HG02610 (cell line): ENCODE data around the gene PEMT.
"Not testable (repeated sequence)": the region's sequence is repeated elsewhere in the genome, so short reads cannot be mapped to it uniquely, and the experiment has no call there.

Experiments
- ATAC-seq: cut with Tn5 transposase; IDR thresholded peaks from one replicate; pipeline ENCODE4 v1.9.1; 2021; ENCODE audit warnings: mild to moderate bottlenecking, moderate library complexity; ENCODE audit not compliant: unreplicated experiment

Gene PEMT, protein sequence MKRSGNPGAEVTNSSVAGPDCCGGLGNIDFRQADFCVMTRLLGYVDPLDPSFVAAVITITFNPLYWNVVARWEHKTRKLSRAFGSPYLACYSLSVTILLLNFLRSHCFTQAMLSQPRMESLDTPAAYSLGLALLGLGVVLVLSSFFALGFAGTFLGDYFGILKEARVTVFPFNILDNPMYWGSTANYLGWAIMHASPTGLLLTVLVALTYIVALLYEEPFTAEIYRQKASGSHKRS

DNA sequence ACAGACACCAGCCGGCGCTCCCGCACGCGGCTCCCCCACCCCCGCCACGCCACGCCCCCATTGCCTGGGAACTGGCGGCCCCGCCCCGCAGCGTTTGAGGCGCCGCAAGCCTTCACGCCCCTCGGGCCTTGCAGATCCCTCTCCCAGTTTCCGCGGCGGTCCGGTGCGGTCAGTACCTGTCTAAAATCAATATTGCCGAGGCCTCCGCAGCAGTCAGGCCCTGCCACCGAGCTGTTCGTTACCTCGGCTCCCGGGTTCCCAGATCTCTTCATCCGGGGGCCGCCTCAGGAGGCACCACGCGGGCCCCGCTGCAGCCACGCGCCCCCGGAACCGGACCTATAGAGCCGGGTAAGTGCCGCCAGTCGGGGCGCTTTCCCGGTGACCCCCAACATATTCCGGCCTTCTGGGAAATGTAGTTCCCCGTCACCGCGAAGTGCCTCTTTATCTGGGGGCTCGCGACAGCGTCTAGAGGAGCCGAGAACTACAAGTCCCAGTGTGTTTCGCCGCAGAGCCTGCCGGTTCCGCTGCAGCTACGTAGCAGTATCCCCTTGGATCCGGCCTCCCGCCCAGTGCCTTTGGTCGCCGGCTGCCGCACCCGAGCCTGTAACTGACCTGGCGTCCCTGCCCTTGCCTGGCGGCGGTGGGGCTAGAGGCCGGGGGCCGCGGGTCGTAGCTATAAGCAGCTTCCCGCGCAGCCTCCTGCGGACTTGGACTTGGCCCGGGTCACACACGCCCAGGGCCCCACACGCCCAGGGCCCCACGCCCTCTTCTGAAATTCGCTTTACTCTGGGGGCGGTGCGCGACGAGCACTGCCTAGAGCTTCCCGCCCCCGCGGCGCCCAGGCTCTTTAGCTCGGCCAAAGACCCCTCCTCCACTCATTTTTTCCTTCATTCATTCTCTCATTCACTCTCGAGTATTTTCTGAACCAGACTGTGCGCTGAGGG lies at the start of gene PEMT:
TSS of gene PEMT (minus strand) at position 354 of the 944 bp plus-strand sequence. CDS start at position 272, 82 bp downstream.
- ATAC-seq = peak; percentile 93

DNA sequence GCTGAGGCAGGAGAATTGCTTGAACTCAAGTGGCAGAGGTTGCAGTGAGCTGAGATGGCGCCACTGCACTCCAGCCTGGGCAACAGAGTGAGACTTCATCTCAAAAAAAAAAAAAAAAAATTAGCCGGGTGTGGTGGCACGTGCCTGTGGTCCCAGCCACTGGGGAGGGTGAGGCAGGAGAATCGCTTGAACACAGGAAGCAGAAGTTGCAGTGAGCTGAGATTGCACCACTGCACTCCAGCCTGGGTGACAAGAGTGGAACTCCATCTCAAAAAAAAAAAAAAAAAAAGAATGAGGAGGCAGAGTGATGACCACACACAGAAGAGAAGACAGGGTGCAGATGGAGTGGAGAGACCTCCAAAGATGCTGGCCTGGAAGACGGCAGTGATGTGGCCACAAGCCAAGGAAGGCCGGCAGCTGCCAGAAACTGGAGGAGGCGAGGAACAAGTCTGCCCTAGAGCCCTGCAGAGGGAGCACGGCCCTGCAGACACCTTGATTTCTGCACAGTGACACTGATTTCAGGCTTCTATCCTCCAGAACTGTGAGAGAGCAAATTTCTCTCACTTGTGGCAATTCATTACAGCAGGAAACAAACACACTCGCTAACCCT lies 48.3 kb upstream of the PEMT start:
- not testable (repeated sequence) for ATAC-seq

DNA sequence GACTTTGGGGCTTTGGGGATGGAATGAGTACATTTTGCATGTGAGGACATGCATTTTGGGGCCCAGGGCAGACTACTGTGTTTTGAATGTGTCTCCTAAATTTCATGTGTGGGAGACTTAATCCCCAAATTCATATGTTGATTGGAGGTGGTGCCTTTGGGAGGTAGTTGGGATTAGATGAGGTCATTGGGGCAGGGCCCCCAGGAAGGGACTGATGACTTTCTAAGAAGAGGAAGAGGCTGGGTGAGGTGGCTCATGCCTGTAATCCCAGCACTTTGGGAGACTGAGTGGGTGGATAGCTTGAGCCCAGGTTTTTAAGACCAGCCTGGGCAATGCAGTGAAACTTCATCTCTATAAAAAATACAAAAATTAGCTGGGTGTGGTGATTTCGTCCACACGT lies 47.0 kb upstream of the PEMT start:
- ATAC-seq = no peak

DNA sequence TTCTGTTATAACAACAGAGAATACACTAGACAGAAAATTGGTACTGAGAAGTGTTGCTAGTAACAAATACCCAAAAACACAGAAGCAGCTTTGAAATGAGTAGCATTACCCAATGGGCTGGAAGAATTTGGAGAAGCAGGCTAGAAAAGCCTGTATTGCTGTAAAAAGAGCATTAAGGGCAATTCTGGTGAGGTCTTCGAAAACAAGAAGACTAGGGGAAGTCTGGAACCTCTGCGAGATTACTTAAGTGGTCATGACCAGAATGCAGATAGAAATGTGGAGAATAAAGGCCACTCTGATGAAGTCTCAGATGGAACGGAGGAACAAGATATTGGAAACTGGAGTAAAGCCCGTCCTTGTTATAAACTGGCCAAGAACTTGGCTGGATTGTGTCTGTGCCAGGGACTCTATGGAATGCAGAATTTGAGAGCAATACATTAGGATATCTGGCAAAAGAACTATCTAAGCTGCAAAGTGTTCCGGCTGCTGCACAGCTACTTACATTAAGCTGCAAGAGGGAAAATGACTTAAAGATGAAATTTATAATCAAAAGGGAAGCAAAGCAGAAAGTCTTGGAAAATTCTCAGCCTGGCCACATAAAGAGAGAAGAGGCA lies 44.9 kb upstream of the PEMT start:
- ATAC-seq = no peak

DNA sequence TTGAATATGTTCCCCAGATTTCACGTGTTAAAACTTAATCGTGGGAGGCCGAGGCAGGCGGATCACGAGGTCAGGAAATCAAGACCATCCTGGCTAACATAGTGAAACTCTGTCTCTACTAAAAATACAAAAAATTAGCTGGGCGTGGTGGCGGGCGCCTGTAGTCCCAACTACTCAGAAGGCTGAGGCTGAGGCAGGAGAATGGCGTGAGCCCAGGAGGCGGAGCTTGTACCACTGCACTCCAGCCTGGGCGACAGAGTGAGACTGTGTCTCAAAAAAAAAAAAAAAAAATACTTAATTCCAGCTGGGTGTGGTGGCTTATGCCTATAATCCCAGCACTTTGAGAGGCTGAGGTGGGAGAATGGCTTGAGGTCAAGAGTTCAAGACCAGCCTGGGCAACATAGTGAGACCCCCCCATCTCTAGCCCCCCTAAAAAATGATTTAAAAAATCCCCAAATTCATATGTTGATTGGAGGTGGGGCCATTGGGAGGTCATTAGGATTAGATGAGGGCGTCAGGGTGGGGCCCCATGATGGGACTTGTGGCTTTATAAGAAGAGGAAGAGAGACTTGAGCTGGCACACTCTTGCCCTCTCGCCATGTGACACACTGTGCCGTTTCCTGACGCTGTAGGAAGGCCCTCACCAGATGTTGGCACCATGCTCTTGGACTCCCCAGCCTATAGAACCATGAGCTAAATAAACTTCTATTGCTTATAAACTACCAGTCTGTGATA lies 44.2 kb upstream of the PEMT start:
- not testable (repeated sequence) for ATAC-seq

DNA sequence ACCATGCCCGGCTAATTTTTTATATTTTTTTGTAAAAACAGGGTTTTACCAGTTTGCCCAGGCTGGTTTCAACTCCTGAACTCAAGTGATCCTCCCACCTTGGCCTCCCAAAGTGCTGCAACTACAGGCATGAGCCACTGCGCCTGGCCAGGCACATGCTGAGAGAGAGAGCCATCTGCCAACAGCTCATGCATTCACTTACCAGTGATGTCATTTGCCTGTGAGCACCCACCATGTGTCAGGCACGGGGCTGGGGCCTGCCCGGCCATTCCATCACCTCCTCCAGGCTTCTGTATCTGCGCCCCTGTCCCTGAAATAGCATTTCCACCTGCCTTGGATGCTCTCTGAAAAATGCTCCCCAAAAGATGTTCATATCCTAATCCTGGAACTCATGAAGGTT lies 43.6 kb upstream of the PEMT start:
- no peak for ATAC-seq

DNA sequence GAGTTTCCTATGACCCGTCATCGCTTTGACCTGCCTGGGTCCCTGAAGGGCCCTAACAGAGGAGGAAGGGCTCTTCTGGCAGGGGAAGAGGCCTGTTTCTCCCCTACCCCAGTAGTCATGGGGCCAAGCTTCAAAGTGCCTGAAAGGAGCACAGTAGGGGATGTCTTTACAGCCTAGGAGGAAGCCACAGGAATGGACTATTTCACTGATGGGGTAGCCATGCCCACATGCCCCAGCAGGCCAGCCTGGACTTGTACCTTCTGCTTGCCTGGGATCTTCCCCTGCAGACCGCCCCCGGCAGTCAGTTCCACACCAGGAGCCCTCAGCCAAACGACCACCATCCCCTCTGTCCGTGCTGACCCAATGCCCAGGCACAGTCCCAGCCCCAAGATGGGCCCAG lies 41.8 kb upstream of the PEMT start:
- ATAC-seq = no peak

DNA sequence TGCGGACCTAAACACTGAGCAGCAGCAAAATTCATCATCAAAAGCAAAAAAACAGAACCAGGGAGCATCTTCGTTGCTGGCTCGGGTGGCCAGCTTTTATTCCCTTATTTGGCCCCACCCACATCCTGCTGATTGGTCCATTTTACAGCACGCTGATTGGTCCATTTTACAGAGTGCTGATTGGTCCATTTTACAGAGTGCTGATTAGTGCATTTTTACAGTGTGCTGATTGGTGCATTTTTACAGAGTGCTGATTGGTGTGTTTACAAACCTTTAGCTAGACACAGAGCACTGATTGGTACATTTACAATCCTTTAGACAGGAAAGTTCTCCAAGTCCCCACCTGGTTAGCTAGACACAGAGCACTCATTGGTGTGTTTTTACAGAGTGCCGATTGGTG lies 41.2 kb upstream of the PEMT start:
- ATAC-seq = not testable (repeated sequence)

DNA sequence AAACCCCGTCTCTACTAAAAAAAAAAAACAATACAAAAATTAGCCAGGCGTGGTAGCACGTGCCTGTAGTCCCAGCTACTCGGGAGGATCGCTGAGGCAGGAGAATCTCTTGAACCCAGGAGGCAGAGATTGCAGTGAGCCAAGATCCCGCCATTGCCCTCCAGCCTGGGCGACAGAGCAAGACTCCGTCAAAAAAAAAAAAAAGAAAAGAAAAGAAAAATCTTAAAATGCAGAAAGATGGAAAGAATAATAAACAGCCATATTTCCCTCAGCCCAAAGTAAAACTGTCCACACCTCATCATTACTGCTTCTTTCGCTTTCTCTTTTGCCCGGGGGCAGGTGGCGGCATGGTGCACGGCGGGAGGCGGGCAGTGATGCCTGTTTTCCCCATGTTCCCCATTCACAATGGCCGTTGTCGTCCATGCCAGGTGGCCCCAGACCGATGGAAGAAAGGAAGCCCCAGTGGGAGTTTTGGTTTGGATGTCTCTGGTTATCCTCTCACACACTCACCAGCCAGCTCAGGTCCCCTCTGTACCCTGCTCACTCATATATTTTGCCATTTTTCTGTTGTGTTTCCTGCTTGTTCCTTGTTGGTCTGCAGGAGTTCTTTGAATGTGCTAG lies 37.0 kb upstream of the PEMT start:
- no peak for ATAC-seq

DNA sequence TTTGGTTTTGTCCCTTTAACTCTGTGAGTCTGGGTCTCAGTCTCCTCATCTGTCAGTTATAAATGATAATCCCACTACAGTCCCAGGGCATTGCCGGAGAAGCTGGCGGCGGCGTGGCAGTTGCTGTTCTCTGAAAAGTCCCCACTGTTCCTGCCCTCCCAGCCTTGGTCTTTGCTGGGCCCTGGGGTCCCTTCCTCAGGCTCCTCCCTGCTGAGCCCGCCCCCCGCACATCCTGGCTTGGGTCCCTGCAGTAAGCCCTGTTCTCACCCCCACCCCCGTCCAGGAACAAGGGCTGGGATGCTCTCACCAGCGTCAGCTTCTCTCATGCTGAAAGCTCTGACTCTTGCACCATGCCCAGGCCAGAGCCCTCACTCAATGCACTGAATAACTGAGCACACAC lies 35.3 kb upstream of the PEMT start:
- ATAC-seq = no peak

DNA sequence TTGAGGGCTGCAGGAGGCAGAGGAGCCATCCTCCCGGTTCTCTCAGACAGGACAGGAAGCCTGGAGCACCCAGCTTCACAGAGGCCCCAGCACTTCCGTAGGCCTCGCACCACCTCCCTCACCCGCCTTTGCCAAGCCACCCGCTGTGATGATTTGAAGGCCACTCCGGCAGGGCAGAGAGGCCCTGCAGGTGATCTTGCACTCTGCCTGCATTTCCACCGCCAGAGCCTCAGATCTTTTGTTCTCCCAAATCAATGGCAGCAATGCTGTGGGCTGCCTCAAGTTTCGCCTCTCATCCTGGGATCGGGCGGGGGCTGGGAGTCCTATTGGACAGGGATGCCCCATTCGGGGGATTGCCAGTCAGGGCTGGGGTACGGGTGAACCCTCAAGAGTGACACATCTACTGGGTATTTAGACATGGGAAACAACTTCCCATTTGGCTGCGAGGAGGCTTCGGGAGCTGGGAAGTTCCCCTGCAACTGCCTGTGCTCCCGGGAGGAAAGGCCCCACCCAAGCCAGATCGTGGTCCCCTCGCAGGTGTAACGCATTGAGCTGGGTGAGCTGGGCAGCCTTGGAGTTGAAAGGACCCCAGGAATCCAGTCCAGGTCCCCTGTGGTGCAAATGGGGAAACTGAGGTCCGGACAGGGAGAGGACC lies 34.8 kb upstream of the PEMT start:
- no peak for ATAC-seq

DNA sequence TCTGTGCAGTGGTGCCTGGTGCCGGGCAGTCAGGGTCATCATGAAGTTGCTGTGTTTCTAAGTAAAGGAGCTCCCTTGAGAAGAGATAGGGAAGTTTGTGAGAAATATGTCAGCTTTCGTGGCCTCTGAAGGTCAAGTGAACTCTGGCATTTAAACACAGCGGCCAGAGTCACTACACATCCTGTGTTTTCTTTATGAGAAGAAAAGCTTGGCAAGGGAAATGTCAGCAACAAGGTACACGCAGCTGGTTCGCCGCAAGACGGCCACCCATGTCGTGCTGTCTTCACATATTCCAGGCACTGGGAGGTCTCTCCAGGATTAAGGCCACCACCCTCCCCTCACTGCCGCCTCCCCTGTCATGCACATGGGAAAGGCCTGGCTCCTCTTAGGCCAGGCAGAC lies 33.2 kb upstream of the PEMT start:
- ATAC-seq = no peak

DNA sequence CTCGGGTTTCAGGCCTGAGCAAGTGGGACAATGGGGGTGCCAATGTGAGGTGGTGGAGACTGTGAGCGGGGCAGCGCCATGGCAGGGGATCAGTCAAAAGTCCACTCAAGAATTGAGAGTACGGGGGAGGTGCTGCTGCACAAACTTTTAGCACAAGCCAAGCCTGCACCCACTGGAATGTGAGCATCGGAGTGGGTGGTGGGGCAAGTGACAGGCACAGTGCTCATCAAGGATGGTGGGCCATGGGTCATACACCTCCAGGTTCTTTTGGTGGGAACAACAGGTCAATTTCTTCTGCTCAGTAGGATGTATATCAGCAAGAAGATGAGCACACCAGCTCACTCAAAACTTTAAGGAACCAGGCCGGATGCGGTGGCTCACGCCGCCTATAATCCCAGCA lies 32.4 kb upstream of the PEMT start:
- ATAC-seq = no peak

DNA sequence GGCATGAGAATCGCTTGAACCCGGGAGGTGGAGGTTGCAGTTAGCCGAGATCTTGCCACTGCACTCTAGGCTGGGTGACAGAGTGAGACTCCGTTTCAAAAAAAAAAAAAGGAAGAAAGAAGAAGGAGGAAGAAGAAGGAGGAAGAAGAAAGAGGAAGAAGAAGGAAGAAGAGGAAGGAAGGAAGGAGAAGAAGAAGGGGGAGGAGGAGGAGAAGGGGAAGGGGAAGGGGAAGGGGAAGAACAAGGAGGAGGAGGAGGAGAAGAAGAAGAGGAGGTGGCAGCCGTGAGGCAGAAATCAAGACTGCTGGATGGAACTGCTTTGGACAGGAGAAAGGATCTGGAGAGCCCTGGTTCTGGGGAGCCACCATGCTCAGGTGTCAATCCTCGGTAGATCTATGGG lies 29.7 kb upstream of the PEMT start:
- no peak for ATAC-seq

DNA sequence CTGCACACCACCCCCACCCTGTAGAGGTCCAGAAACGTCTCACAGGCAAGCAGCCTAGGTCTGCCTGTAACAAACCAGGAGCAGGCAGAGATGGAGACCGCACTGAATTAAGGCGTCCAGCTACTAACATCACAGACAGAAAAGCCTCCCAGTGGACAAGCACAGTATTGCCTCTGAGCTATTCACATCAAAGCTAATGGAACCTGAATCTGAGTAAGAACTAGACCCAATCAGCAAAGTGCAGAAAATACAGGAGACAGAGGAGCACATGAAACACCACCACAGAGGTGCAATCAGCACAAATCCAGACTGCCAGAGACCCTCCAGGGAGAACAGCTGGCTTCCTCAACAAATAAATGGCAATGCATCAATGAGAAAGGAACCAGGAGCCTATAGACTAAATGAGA lies 22.2 kb upstream of the PEMT start:
- ATAC-seq = peak; percentile 64

DNA sequence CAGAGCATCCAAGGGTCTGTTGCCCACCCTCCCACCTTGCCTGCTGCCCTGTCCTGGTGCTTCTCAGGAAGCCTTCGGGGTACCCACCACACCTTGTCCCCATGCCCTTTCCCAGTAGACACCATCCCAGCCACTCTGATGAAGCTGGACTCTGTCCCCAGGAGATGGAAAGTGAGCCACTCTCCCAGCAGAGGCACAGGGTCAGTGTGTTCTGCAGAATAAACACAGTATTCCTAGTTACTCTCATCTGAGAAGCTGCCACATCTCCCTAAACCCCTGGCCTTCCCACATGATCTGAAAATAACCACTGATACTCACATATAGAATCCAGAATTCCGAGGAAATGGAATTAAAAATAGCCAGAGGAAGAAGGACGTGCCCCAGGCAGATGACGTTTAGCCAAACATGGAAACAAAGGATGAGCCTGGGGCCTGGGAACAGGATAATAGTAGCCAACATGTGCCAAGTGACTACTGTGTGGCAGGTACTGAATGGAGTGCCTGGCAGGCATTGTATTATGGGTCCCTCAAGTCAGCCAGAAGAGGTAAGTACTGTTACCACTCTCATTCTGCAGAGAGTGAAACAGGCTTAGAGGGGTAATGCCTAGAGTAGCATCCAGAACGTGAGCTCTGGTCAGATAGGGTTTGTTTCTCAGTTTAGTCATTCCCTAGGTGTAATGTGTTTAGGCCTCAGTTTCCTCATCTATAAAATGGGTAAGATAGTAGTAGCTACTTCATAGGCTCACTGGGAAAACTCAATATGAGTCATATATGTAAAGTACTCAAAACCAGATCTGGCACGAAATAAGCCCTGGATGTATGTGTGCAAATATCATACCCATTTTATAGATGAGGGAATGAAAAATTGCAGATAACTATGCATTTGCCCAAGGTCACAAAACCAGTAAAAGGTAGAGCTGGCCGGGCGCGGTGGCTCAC lies 20.8 kb upstream of the PEMT start:
- no peak for ATAC-seq

DNA sequence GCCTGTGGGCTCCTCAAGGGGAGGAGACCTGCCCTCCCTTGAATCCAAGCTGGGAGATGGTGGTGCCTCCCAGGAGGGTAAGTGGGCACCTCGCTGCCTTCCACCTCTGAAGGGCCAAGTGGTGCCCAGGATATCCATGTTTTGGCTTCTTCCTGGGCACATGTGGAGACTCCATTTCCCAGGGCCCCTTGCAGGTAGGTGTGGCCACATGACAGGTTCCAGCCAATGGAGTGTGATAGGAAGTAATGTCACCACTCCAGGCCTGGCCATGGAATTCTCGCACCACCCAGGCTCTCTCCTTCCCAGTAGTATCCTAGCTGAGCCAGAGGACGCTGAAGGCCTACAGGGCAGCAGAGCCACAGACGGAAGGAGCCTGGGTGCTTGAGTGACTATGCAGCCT lies 17.6 kb upstream of the PEMT start:
- no peak for ATAC-seq

DNA sequence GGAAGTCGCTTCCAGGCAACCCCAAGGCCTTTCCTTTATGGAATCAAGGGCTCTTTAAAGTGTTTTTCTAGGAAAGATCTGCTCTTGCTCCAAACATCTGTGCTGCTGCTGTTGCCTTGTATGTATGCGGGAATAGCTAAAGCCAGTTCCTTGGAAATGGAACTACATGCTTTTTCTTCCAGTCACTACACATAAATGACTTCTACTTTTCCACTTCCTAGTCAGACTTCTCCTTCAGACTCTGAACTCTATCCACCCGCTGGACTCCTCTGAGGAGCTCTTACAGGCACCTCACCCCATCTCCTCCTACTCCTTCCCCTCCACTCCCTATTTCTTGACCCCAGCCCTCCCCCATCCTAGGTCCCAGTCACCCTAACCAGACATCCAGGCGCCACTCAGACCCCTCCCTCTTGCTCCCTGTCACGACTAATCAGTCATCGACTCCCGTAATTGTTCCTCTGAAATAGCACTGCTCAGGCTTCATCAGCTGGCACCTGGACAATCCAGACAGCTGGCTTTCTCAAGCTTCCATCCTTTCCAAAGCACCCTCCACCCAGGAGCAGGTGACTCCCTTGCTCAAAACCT lies 15.0 kb upstream of the PEMT start:
- ATAC-seq = no peak
